Measurements from ENCODE around the gene TP53BP2.

DNA sequence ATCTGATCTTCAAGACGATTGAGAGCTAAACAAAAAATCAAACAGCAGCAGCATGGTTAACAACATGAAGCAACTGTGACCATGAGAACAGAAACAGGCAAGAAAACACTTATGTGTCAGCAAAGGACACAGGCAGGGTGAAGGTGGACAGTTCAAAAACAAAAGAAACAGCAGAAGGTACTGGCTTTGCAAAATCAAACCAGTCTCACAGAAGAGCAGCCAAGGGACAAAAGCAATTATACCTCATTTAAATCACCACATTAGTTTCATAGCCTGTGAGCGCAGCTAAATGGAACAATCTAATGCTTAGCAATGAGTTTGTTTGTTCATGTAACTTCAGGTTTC is 74.3 kb downstream of the TP53BP2 start:
- TF ChIP-seq, protein P1, sequence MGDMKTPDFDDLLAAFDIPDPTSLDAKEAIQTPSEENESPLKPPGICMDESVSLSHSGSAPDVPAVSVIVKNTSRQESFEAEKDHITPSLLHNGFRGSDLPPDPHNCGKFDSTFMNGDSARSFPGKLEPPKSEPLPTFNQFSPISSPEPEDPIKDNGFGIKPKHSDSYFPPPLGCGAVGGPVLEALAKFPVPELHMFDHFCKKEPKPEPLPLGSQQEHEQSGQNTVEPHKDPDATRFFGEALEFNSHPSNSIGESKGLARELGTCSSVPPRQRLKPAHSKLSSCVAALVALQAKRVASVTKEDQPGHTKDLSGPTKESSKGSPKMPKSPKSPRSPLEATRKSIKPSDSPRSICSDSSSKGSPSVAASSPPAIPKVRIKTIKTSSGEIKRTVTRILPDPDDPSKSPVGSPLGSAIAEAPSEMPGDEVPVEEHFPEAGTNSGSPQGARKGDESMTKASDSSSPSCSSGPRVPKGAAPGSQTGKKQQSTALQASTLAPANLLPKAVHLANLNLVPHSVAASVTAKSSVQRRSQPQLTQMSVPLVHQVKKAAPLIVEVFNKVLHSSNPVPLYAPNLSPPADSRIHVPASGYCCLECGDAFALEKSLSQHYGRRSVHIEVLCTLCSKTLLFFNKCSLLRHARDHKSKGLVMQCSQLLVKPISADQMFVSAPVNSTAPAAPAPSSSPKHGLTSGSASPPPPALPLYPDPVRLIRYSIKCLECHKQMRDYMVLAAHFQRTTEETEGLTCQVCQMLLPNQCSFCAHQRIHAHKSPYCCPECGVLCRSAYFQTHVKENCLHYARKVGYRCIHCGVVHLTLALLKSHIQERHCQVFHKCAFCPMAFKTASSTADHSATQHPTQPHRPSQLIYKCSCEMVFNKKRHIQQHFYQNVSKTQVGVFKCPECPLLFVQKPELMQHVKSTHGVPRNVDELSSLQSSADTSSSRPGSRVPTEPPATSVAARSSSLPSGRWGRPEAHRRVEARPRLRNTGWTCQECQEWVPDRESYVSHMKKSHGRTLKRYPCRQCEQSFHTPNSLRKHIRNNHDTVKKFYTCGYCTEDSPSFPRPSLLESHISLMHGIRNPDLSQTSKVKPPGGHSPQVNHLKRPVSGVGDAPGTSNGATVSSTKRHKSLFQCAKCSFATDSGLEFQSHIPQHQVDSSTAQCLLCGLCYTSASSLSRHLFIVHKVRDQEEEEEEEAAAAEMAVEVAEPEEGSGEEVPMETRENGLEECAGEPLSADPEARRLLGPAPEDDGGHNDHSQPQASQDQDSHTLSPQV (IDR thresholded peaks at IDR 0.05): no peak
- no peak for TF ChIP-seq POLR2AphosphoS5 (IDR thresholded peaks at IDR 0.05; ENCODE audit: low read length)
- no peak for TF ChIP-seq RAD21 (IDR thresholded peaks at IDR 0.05; ENCODE audit: insufficient read depth, low read depth, low read length)
- no peak for TF ChIP-seq POLR2A (IDR thresholded peaks at IDR 0.05; ENCODE audit: low read depth, low read length)

Data from GM12878 (cell line).